ENCODE results near the gene ALG13. TPM values are rescaled to one million over a fixed set of nuclear protein-coding genes. Genes with fewer than 3 reads are reported as not detected.
"Not testable (repeated sequence)": the region's sequence is repeated elsewhere in the genome, so short reads cannot be mapped to it uniquely, and the experiment has no call there.

Gene ALG13
- polyA plus RNA-seq, 3 donors from 2014 or later = 29.7 to 38.2 (median 34.5) TPM

DNA sequence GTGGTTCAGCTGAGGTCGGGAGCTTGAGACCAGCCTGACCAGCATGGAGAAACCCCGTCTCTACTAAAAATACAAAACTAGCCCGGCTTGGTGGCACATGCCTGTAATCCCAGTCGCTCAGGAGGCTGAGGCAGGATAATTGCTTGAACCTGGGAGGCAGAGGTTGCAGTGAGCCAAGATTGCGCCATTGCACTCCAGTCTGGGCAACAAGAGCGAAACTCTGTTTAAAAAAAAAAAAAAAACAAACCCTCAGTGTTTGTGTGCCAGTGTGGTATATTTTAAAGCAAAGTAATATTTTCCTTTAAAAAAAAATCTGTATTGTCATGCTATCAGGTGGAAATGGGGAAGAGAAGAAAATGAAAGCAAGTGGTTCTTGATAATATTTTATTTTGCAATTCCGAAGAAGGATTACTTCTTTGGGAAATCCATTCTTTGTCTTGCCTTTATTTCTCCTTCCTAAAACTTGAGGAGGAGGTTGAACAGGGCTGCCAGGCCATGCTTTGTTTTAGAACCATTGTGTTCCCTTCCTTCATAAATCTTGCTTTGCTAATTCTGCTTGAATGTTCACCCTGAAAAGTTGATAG is 14.4 kb downstream of the ALG13 start:
- Mint-ChIP-seq H3K27ac (no peak overlapping the region), H3K9me3 (no peaks in the 10 kb centered on the region), H3K4me1 (no peaks in the 10 kb centered on the region), H3K4me3 (no peak overlapping the region), H3K27me3 (ENCODE audit: low read depth in 3 of 3) (peaks cover 0 to 1% (median 0%) of the 10 kb centered on the region in 3 donors), H3K36me3 (peaks cover 0 to 15% (median 0%) of the 10 kb centered on the region in 3 donors)
- no peak for DNase-seq

DNA sequence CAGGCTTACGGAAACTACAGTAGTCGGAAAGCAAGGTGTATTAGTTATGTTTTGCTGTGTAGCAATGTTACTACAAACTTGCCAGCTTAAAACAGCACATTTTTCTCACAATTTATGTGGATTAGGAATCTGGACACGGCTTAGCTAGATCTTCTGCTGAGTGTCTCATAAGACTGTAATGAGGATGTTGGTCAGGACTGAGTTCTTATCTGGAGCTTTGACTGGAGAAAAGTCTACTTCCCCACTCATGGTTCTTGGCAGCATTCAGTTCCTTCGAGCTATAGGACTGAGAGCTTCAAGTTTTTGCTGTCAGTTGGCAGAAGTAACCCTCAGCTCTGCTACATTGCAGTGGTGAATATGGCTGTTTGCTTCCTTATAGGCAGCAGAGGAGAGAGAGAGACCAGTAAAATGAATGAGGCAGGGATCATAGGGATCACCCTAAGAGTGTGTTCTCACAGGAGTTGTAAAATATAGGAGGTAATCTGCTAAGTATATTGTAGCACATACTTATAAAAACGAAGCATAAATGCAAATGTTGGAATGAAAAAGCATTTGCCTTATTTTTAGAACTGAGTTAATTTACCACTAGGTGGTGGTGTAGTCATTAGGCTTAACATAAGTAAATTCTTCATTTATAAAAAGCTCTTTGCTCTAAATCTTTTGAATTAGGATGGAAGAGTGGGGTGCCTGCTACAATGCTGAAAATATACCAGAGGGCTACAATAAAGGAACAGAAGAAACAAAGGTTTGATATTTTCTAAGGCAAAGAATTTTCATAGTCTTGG is 38.6 kb downstream of the ALG13 start:
- DNase-seq = no peak
- Mint-ChIP-seq H3K27me3 (ENCODE audit: low read depth in 3 of 3) (no peaks in the 10 kb centered on the region), H3K27ac (peak overlapping the region in 1 of 6 donors; percentile 8), H3K36me3 (peaks cover 3 to 31% (median 10%) of the 10 kb centered on the region in 3 donors), H3K4me1 (no peaks in the 10 kb centered on the region), H3K4me3 (no peak overlapping the region), H3K9me3 (no peaks in the 10 kb centered on the region)

DNA sequence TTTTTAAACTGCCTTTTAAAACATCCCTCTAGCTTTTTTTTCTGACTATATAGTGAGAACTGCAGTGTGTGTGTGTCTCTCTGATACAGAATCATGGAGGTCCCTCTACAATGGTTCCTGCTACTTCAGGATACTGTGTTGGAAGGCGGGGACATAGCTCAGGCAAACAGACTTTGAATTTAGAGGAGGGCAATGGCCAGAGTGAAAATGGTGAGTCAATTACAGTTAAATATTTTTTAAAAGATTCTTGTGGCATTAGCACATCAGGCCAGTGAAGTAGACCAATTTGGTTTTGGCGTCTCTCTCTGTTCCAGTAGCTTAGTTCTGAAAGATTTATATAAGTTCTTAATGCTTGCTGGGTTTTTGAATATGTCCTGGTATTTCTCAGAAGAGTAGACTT is 47.1 kb downstream of the ALG13 start:
- H3K27me3 Mint-ChIP-seq (ENCODE audit: low read depth in 3 of 3) = peaks cover 0 to 3% (median 2%) of the 10 kb centered on the region in 3 donors
- no peak overlapping the region for H3K27ac Mint-ChIP-seq
- no peaks in the 10 kb centered on the region for H3K4me1 Mint-ChIP-seq
- no peak overlapping the region for H3K4me3 Mint-ChIP-seq
- H3K9me3 Mint-ChIP-seq = no peaks in the 10 kb centered on the region
- peaks cover 18 to 74% (median 18%) of the 10 kb centered on the region in 3 donors for H3K36me3 Mint-ChIP-seq
- no peak for DNase-seq

DNA sequence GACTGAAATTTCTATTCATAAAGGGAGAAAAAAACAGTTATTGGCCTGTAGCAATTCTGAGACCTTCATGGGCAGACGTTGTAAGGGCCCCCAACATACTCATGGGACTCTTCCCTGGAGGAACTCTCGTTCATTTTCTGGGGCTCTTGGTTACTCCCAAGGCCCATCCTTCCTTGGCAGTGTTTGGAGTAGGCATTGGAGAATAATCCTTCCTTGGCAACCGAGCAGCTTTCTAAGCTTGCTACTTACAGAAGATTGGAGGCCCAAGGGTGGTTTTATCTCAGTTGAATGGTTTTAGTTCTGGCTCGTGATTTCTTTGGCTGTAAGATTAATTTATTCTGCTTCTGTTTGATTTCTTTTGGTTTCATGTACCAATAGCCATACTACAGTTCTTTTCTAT is 50.4 kb downstream of the ALG13 start:
- Mint-ChIP-seq H3K27me3 (ENCODE audit: low read depth in 3 of 3) (peaks cover 0 to 5% (median 3%) of the 10 kb centered on the region in 3 donors), H3K4me3 (no peak overlapping the region), H3K4me1 (no peaks in the 10 kb centered on the region), H3K36me3 (peaks cover 20 to 67% (median 24%) of the 10 kb centered on the region in 3 donors), H3K9me3 (no peaks in the 10 kb centered on the region), H3K27ac (no peak overlapping the region)
- DNase-seq = no peak

DNA sequence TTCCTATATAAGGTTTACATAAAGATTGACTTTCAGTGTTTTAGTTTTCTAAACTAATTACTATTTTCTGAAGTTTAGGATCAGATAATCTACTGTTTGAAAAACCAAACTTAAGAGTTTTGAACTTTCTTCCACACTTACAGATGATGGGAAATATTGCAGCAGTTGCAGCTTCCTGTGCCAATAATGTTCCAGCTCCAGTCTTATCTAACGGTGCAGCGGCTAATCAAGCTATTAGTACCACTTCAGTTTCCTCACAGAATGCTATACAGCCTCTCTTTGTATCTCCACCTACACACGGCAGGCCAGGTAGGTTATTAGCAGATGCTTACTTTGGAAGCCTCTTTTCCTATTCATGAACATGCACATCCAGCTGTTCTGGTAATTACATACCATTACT is 55.6 kb downstream of the ALG13 start:
- Mint-ChIP-seq H3K4me3 (no peak overlapping the region), H3K36me3 (peaks cover 23 to 73% (median 25%) of the 10 kb centered on the region in 3 donors), H3K27me3 (ENCODE audit: low read depth in 3 of 3) (peaks cover 0 to 3% (median 2%) of the 10 kb centered on the region in 3 donors)

DNA sequence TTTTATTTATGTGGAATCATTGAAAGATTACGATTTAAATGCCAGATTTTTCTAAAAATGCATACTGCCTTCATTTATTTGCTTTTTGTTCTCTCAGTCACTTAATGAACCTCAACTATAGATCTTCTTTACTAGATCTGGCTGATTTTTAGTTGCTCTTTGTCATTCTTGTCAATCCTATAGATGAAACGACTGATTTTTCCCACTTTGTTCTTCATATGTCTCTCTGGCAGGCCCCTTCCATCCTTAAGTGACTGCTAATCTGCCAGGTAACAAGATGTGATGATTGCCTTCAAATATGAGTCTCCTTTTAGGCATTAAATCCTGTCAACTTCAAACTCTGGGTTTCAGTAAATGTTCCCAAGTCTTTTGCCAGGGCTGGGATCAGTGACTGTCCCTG is 61.0 kb downstream of the ALG13 start:
- H3K36me3 Mint-ChIP-seq = peaks cover 3 to 68% (median 13%) of the 10 kb centered on the region in 3 donors
- peaks cover 0 to 2% (median 0%) of the 10 kb centered on the region in 3 donors for H3K27me3 Mint-ChIP-seq (ENCODE audit: low read depth in 3 of 3)
- no peak overlapping the region for H3K4me3 Mint-ChIP-seq
- no peaks in the 10 kb centered on the region for H3K9me3 Mint-ChIP-seq
- no peak overlapping the region for H3K27ac Mint-ChIP-seq
- DNase-seq = no peak
- peaks cover 0 to 8% of the 10 kb centered on the region in 2 donors for H3K4me1 Mint-ChIP-seq

More for the DNA sequence above, 55.6 kb downstream of the ALG13 start:
- no peak for DNase-seq
- Mint-ChIP-seq H3K27ac (no peak overlapping the region), H3K9me3 (no peaks in the 10 kb centered on the region), H3K4me1 (no peaks in the 10 kb centered on the region)

DNA sequence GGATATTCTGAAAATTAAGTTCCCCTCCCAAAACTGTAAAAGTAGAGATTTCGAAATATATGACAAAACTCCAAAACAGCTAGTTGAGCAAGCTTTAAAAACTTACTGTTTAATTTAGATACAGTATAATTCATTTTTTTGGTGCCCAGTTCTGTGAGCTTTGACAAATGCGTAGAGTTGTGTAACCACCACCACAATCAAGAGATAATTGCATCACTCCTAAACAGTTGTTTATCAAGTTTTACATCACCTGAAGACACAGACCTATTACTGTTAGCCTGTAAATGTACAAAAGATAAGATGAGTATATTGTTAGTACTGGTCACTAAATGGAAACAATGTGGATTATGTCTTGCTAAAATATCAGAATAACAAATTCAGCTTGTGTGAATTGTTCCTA is 62.3 kb downstream of the ALG13 start:
- Mint-ChIP-seq H3K36me3 (peaks cover 4 to 67% (median 18%) of the 10 kb centered on the region in 3 donors), H3K27ac (no peak overlapping the region), H3K4me3 (no peak overlapping the region), H3K9me3 (no peaks in the 10 kb centered on the region), H3K27me3 (ENCODE audit: low read depth in 3 of 3) (peaks cover 0 to 4% (median 0%) of the 10 kb centered on the region in 3 donors), H3K4me1 (peaks cover 0 to 8% of the 10 kb centered on the region in 2 donors)
- DNase-seq = no peak

DNA sequence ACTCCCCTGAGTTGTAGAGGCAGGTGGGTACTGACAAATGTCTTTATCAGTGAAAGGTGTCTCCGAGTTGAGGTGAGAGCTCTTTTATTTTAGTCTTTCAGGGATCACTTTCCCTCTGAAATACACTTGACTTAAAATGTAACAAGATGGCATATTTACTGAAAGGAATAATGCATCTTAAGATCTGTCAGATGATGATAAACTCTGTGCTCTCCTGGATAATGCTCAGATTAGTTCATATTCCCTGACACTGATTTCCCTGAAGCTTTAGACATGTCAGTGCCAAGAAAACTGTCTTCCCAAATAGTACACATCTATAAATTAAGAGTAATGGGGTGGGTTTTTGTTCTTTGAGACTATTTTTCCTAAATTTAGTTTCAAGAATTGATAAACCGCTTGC is 75.5 kb downstream of the ALG13 start:
- H3K36me3 Mint-ChIP-seq = peaks cover 20 to 71% (median 37%) of the 10 kb centered on the region in 3 donors
- H3K4me3 Mint-ChIP-seq = no peak overlapping the region
- H3K4me1 Mint-ChIP-seq = no peaks in the 10 kb centered on the region
- DNase-seq = no peak
- peaks cover 0 to 3% (median 2%) of the 10 kb centered on the region in 3 donors for H3K27me3 Mint-ChIP-seq (ENCODE audit: low read depth in 3 of 3)
- H3K27ac Mint-ChIP-seq = peak overlapping the region in 1 of 6 donors; percentile 17
- H3K9me3 Mint-ChIP-seq = peaks cover 0 to 3% (median 0%) of the 10 kb centered on the region in 6 donors

DNA sequence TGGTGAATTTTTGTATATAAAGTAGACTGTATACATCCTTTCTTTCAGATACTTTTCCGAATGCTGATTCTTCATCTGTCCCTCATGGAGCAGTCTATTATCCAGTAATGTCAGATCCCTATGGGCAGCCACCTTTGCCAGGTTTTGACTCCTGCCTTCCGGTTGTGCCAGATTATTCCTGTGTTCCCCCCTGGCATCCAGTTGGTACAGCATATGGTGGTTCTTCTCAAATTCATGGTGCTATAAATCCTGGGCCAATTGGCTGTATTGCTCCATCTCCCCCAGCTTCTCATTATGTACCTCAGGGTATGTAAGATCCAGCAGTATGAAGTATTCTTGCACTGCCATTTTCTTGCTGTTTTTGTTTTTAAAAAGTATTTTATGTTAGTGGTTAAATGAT is 78.7 kb downstream of the ALG13 start:
- H3K4me3 Mint-ChIP-seq = no peak overlapping the region
- no peak overlapping the region for H3K27ac Mint-ChIP-seq
- DNase-seq = no peak
- peaks cover 0 to 6% (median 2%) of the 10 kb centered on the region in 3 donors for H3K27me3 Mint-ChIP-seq (ENCODE audit: low read depth in 3 of 3)
- H3K36me3 Mint-ChIP-seq = peaks cover 7 to 49% (median 27%) of the 10 kb centered on the region in 3 donors
- no peaks in the 10 kb centered on the region for H3K9me3 Mint-ChIP-seq
- H3K4me1 Mint-ChIP-seq = peaks cover 0 to 7% of the 10 kb centered on the region in 2 donors

DNA sequence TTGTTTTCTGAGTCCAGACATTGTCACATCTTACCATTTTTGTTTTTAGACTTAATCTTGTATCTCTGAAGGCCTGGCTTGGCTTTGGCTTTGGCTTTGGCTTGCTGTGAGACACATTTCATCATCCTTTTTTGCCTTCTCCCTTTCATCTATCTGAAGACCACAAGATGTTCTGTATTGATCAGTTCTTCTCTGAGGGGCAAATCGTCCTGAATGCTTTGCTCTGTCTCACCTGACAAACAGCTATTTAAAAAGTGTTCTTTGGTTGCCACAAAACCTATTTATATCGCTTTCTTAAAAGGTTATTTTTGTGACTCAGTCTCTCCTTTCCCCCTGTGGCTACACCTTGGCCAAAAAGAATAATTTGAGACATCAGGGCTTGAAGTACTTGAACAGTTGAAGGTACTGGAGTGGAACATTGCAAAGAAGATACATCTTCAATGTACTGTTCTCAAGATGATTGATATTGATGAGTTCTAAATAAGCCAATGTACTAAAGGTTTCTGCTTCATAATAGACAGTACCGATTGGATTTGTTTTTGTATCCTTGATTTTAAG is 80.7 kb downstream of the ALG13 start:
- no peak for DNase-seq
- no peaks in the 10 kb centered on the region for H3K9me3 Mint-ChIP-seq
- H3K4me1 Mint-ChIP-seq = peaks cover 0 to 15% of the 10 kb centered on the region in 2 donors
- no peak overlapping the region for H3K4me3 Mint-ChIP-seq
- H3K27ac Mint-ChIP-seq = no peak overlapping the region
- peaks cover 13 to 55% (median 33%) of the 10 kb centered on the region in 3 donors for H3K36me3 Mint-ChIP-seq
- peaks cover 0 to 2% (median 2%) of the 10 kb centered on the region in 3 donors for H3K27me3 Mint-ChIP-seq (ENCODE audit: low read depth in 3 of 3)

DNA sequence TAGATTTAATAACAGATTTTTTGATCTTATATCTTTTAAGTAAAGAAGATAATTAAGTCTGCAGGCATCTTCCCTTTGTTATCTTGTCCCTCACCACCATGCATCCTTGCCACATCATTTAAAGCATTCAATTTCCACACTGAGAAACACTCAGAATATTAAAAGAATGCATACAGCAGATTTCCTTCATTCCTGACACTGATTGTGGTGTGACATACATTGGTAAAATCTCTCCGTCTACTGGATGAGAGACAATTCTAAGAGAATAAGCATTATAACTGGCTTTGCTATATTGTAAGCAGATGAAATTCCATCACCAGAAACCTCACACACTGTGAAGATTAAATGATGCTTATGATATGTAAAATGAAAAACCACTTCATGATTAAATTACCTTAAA is 97.6 kb downstream of the ALG13 start:
- no peak for DNase-seq
- Mint-ChIP-seq H3K4me1 (peaks cover 7 to 11% of the 10 kb centered on the region in 2 donors), H3K9me3 (peaks cover 0 to 4% (median 0%) of the 10 kb centered on the region in 6 donors), H3K4me3 (no peak overlapping the region), H3K27ac (no peak overlapping the region), H3K36me3 (peaks cover 0 to 3% (median 0%) of the 10 kb centered on the region in 3 donors), H3K27me3 (ENCODE audit: low read depth in 3 of 3) (peaks cover 1 to 3% (median 2%) of the 10 kb centered on the region in 3 donors)

DNA sequence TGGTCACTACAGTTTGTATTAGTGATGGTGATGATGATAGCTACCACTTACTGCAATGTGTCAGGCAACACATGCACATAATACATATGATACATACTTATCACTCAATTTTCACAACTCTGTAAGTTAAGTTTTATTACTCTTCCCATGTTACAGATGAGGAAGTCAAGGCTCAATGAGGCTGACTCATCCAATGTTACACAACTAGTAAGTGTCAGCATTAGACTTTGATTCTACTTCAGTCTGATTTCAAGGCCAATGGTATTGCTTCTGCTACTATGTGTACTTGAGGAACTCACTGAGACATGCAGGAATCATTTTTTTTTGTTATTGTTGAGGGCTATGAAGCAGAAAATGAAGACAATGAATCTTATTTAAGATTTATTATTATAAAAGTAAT is 98.6 kb downstream of the ALG13 start:
- no peak overlapping the region for H3K4me3 Mint-ChIP-seq
- H3K4me1 Mint-ChIP-seq = peaks cover 7 to 11% of the 10 kb centered on the region in 2 donors
- peaks cover 1 to 3% (median 2%) of the 10 kb centered on the region in 3 donors for H3K27me3 Mint-ChIP-seq (ENCODE audit: low read depth in 3 of 3)
- H3K36me3 Mint-ChIP-seq = peaks cover 0 to 3% (median 0%) of the 10 kb centered on the region in 3 donors
- no peak for DNase-seq
- H3K27ac Mint-ChIP-seq = no peak overlapping the region
- H3K9me3 Mint-ChIP-seq = peaks cover 0 to 4% (median 0%) of the 10 kb centered on the region in 6 donors

DNA sequence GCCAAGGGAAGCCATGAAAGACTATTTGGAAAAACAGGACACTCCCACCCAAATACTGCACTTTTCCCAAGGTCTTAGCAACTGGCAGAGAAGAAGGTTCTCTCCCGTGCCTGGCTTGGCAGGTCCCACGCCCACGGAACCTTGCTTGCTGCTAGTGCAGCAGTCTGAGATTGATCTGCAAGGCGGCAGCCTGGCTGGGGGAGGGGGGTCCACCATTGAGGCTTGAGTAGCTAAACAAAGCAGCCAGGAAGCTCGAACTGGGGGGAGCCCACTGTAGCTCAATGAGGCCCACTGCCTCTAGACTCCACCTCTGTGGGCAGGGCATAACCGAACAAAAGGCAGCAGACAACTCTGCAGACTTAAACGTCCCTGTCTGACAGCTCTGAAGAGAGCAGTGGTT is 103.7 kb downstream of the ALG13 start:
- no peak for DNase-seq
- Mint-ChIP-seq H3K27ac (no peak overlapping the region), H3K9me3 (peaks cover 10 to 42% (median 29%) of the 10 kb centered on the region in 6 donors), H3K36me3 (peaks cover 0 to 3% (median 0%) of the 10 kb centered on the region in 3 donors), H3K27me3 (ENCODE audit: low read depth in 3 of 3) (peaks cover 3 to 11% (median 4%) of the 10 kb centered on the region in 3 donors), H3K4me3 (no peak overlapping the region), H3K4me1 (no peaks in the 10 kb centered on the region)

DNA sequence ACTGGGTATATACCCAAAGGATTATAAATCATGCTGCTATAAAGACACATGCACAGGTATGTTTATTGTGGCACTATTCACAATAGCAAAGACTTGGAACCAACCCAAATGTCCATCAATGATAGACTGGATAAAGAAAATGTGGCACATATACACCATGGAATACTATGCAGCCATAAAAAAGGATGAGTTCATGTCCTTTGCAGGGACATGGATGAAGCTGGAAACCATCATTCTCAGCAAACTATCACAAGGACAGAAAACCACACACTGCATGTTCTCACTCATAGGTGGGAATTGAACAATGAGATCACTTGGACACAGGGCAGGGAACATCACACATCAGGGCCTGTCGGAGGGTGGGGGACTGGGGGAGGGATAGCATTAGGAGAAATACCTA is 109.1 kb downstream of the ALG13 start:
- H3K4me3 Mint-ChIP-seq = not testable (repeated sequence)
- peaks cover 5 to 52% (median 32%) of the 10 kb centered on the region in 6 donors for H3K9me3 Mint-ChIP-seq

More for the DNA sequence above, 109.1 kb downstream of the ALG13 start:
- not testable (repeated sequence) for H3K4me1 Mint-ChIP-seq, H3K27ac Mint-ChIP-seq, H3K36me3 Mint-ChIP-seq, DNase-seq
- H3K27me3 Mint-ChIP-seq (ENCODE audit: low read depth in 3 of 3) = peaks cover 3 to 11% (median 7%) of the 10 kb centered on the region in 3 donors

Measured in immature natural killer cell (primary cell).